ENCODE results near the gene ADGRB2.

The ADGRB2 gene

DNA sequence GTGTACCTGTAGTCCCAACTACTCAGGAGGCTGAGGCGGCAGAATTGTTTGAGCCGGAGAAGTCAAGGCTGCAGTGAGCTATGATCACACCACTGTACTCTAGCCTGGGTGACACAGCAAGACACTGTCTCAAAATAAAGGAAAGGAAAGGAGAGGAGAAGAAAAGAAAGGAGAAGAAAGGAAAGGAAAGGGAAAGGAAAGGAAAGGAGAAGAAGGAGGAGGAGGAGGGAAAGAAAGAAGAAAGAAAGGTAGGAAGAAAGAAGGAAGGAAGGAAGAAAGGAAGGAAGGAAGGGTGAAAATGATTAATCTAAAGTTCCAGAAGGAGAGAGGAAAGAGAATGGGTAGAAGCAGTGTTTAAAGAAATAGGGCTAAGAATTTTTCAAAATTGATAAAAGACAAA lies 39.5 kb upstream of the ADGRB2 start:
- no peak for DNase-seq
- Histone ChIP-seq H2BK15ac (ENCODE audit: low read depth, poor library complexity, severe bottlenecking) (no peak overlapping the region), H3K23ac (ENCODE audit: low read length in 2 of 2) (no peak overlapping the region), H2BK12ac (ENCODE audit: low read length in 2 of 2) (no peak overlapping the region), H3K4ac (ENCODE audit: low read depth in 1 of 2, low read length in 2 of 2) (no peak overlapping the region), H4K8ac (ENCODE audit: low read length) (no peak overlapping the region), H2BK5ac (ENCODE audit: low read depth, low read length, poor library complexity, severe bottlenecking) (no peak overlapping the region), H3K27ac (ENCODE audit: low read length, poor library complexity, severe bottlenecking) (no peak overlapping the region), H3K18ac (ENCODE audit: low read depth in 1 of 2, low read length in 2 of 2) (no peak overlapping the region), H3K9ac (ENCODE audit: low read length) (no peak overlapping the region), H3K4me2 (ENCODE audit: low read length, poor library complexity, severe bottlenecking) (no peak overlapping the region), H3K79me1 (replicated peaks; ENCODE audit: low read length, poor library complexity, severe bottlenecking) (no peaks in the 10 kb centered on the region), H2AFZ (ENCODE audit: low read depth, low read length) (no peak overlapping the region), H3K4me3 (ENCODE audit: insufficient read depth in 1 of 2, low read depth in 1 of 2, low read length in 2 of 2) (no peak overlapping the region), H2BK120ac (ENCODE audit: low read depth, low read length) (no peak overlapping the region), H3K14ac (ENCODE audit: low read length in 2 of 2) (no peak overlapping the region), H4K91ac (ENCODE audit: low read length) (no peak overlapping the region), H2AK5ac (ENCODE audit: low read length, severe bottlenecking) (no peak overlapping the region), H3K9me3 (ENCODE audit: control insufficient read depth, low read length) (no peaks in the 10 kb centered on the region), H3K4me1 (ENCODE audit: control insufficient read depth, insufficient read depth, low read depth, low read length) (peaks cover 18% of the 10 kb centered on the region), H3K36me3 (ENCODE audit: control insufficient read depth in 1 of 2, insufficient read depth in 2 of 2, low read depth in 1 of 2, low read length in 2 of 2) (no peaks in the 10 kb centered on the region), H3K27me3 (ENCODE audit: control insufficient read depth in 1 of 2, insufficient read depth in 1 of 2, low read length in 2 of 2) (no peaks in the 10 kb centered on the region)
- 91% methylated on average over 2 of the region's 2 CpGs for WGBS

DNA sequence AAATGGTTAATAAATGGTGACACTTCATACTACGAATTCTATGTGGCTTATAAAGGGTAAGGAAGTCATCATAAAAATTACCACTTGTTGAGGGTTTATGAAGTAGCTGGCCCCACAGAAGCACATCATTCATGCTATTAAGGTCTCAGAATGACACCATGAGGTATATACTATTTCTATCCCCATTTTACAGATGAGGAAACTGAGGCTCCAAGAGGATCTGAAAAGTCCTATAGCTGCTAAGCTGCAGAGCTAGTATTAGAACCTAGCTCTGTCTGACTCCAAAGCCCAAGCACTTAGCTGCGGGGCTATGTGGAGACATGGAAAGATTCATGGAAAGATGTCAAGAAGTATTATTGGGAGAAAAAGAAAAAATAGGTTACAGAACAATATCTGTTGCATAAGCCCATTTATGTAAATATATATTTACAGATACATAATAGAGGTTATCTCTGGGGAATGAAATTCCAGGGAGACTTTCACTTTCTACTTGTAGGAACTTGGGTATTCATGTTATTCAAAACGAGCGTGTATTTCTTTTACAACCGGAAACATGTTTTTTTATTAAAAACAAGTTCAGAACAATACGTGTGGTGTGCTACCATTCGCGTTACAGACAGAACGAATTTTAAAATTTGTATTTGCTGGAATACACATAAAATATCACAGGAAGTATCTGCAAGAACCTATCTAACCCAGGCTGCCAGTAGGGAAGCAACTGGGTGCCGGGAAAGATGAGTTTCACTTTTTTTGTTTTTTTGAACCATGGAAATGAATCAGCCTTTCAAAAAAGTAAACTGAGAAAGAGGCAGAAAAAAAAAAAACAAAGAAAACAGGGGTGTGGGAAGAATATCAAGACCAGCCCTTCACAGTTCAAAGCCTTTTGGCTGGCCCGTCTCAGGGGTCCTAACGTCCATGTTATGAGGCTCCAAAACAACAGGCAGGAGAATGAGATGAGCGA lies 38.3 kb upstream of the ADGRB2 start:
- H2AK5ac ChIP-seq (ENCODE audit: low read length, severe bottlenecking) = no peak overlapping the region
- peak overlapping the region in 1 of 2 experiments; percentile 66 for H3K4me3 ChIP-seq (ENCODE audit: insufficient read depth in 1 of 2, low read depth in 1 of 2, low read length in 2 of 2)
- peaks cover 28% of the 10 kb centered on the region for H3K4me1 ChIP-seq (ENCODE audit: control insufficient read depth, insufficient read depth, low read depth, low read length)
- no peak overlapping the region for H2BK12ac ChIP-seq (ENCODE audit: low read length in 2 of 2)
- H3K9me3 ChIP-seq (ENCODE audit: control insufficient read depth, low read length) = no peaks in the 10 kb centered on the region
- no peak overlapping the region for H4K8ac ChIP-seq (ENCODE audit: low read length)
- H3K14ac ChIP-seq (ENCODE audit: low read length in 2 of 2) = no peak overlapping the region
- no peaks in the 10 kb centered on the region for H3K36me3 ChIP-seq (ENCODE audit: control insufficient read depth in 1 of 2, insufficient read depth in 2 of 2, low read depth in 1 of 2, low read length in 2 of 2)
- no peak for DNase-seq
- H2BK5ac ChIP-seq (ENCODE audit: low read depth, low read length, poor library complexity, severe bottlenecking) = no peak overlapping the region
- H4K91ac ChIP-seq (ENCODE audit: low read length) = no peak overlapping the region
- H3K4me2 ChIP-seq (ENCODE audit: low read length, poor library complexity, severe bottlenecking) = peak overlapping the region; percentile 34
- WGBS = 87% methylated on average over 11 of the region's 13 CpGs
- H3K18ac ChIP-seq (ENCODE audit: low read depth in 1 of 2, low read length in 2 of 2) = no peak overlapping the region
- peak overlapping the region; percentile 83 for H3K9ac ChIP-seq (ENCODE audit: low read length)
- no peak overlapping the region for H2AFZ ChIP-seq (ENCODE audit: low read depth, low read length)
- no peaks in the 10 kb centered on the region for H3K79me1 ChIP-seq (replicated peaks; ENCODE audit: low read length, poor library complexity, severe bottlenecking)
- peak overlapping the region; percentile 43 for H3K27ac ChIP-seq (ENCODE audit: low read length, poor library complexity, severe bottlenecking)
- no peak overlapping the region for H3K4ac ChIP-seq (ENCODE audit: low read depth in 1 of 2, low read length in 2 of 2)
- no peak overlapping the region for H2BK15ac ChIP-seq (ENCODE audit: low read depth, poor library complexity, severe bottlenecking)
- H3K27me3 ChIP-seq (ENCODE audit: control insufficient read depth in 1 of 2, insufficient read depth in 1 of 2, low read length in 2 of 2) = no peaks in the 10 kb centered on the region
- H3K23ac ChIP-seq (ENCODE audit: low read length in 2 of 2) = no peak overlapping the region
- H2BK120ac ChIP-seq (ENCODE audit: low read depth, low read length) = no peak overlapping the region

DNA sequence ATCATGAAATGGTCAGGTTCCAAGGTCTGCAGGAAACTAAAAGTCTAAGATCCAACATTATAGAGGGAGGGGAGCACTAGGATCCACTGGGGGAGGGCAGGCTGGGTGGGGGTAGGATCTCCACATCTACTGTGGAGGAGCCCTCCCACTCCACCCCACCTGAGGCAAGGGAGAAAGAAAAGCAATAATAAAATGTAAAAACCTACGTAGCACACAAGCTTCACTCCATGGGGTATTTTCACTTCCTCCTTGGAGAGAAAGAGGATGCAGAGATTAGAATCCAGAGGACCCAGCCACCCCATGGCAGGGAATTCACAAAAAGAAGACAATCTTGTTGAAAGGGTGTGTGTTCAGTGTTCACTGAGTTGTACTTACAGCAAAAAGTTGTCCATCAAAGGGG lies 37.3 kb upstream of the ADGRB2 start:
- no peak overlapping the region for H4K8ac ChIP-seq (ENCODE audit: low read length)
- H2BK5ac ChIP-seq (ENCODE audit: low read depth, low read length, poor library complexity, severe bottlenecking) = no peak overlapping the region
- no peak overlapping the region for H2BK120ac ChIP-seq (ENCODE audit: low read depth, low read length)
- 100% methylated on average over 1 of the region's 1 CpG for WGBS
- H3K27me3 ChIP-seq (ENCODE audit: control insufficient read depth in 1 of 2, insufficient read depth in 1 of 2, low read length in 2 of 2) = no peaks in the 10 kb centered on the region
- H3K36me3 ChIP-seq (ENCODE audit: control insufficient read depth in 1 of 2, insufficient read depth in 2 of 2, low read depth in 1 of 2, low read length in 2 of 2) = peaks cover 0 to 3% of the 10 kb centered on the region in 2 experiments
- no peak overlapping the region for H4K91ac ChIP-seq (ENCODE audit: low read length)
- H3K27ac ChIP-seq (ENCODE audit: low read length, poor library complexity, severe bottlenecking) = no peak overlapping the region
- H2BK12ac ChIP-seq (ENCODE audit: low read length in 2 of 2) = no peak overlapping the region
- no peak overlapping the region for H3K4ac ChIP-seq (ENCODE audit: low read depth in 1 of 2, low read length in 2 of 2)
- peaks cover 32% of the 10 kb centered on the region for H3K4me1 ChIP-seq (ENCODE audit: control insufficient read depth, insufficient read depth, low read depth, low read length)
- H3K23ac ChIP-seq (ENCODE audit: low read length in 2 of 2) = no peak overlapping the region
- no peak overlapping the region for H3K4me3 ChIP-seq (ENCODE audit: insufficient read depth in 1 of 2, low read depth in 1 of 2, low read length in 2 of 2)
- H2AK5ac ChIP-seq (ENCODE audit: low read length, severe bottlenecking) = no peak overlapping the region
- H3K18ac ChIP-seq (ENCODE audit: low read depth in 1 of 2, low read length in 2 of 2) = no peak overlapping the region
- no peak overlapping the region for H3K4me2 ChIP-seq (ENCODE audit: low read length, poor library complexity, severe bottlenecking)
- peaks cover 1% of the 10 kb centered on the region for H3K79me1 ChIP-seq (replicated peaks; ENCODE audit: low read length, poor library complexity, severe bottlenecking)
- no peak for DNase-seq
- H2AFZ ChIP-seq (ENCODE audit: low read depth, low read length) = no peak overlapping the region
- H3K14ac ChIP-seq (ENCODE audit: low read length in 2 of 2) = no peak overlapping the region
- H3K9me3 ChIP-seq (ENCODE audit: control insufficient read depth, low read length) = no peaks in the 10 kb centered on the region
- no peak overlapping the region for H3K9ac ChIP-seq (ENCODE audit: low read length)
- H2BK15ac ChIP-seq (ENCODE audit: low read depth, poor library complexity, severe bottlenecking) = no peak overlapping the region

DNA sequence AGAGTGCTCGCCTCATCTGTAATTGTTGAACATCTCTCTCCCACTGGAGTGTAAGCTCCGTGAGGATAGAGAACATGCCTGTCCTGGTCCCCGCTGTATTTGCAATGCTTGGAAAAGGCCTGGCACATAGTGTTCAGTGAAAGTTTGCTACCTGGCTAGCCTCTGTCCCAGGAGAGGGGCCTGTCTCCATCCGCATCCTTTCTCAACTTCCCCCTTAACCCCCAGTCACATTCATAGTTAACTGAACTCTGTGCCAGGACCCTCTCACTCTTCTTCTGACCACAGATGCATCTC lies 36.5 kb upstream of the ADGRB2 start:
- no peak overlapping the region for H2BK5ac ChIP-seq (ENCODE audit: low read depth, low read length, poor library complexity, severe bottlenecking)
- no peak overlapping the region for H2AFZ ChIP-seq (ENCODE audit: low read depth, low read length)
- H3K14ac ChIP-seq (ENCODE audit: low read length in 2 of 2) = no peak overlapping the region
- no peak overlapping the region for H3K18ac ChIP-seq (ENCODE audit: low read depth in 1 of 2, low read length in 2 of 2)
- H3K4me3 ChIP-seq (ENCODE audit: insufficient read depth in 1 of 2, low read depth in 1 of 2, low read length in 2 of 2) = no peak overlapping the region
- DNase-seq = no peak
- 89% methylated on average over 4 of the region's 4 CpGs for WGBS
- H3K27ac ChIP-seq (ENCODE audit: low read length, poor library complexity, severe bottlenecking) = no peak overlapping the region
- peaks cover 41% of the 10 kb centered on the region for H3K4me1 ChIP-seq (ENCODE audit: control insufficient read depth, insufficient read depth, low read depth, low read length)
- H2BK15ac ChIP-seq (ENCODE audit: low read depth, poor library complexity, severe bottlenecking) = no peak overlapping the region
- no peak overlapping the region for H3K4ac ChIP-seq (ENCODE audit: low read depth in 1 of 2, low read length in 2 of 2)
- H2BK120ac ChIP-seq (ENCODE audit: low read depth, low read length) = no peak overlapping the region
- H3K9ac ChIP-seq (ENCODE audit: low read length) = no peak overlapping the region
- peak overlapping the region; percentile 18 for H4K91ac ChIP-seq (ENCODE audit: low read length)
- H3K9me3 ChIP-seq (ENCODE audit: control insufficient read depth, low read length) = no peaks in the 10 kb centered on the region
- H3K36me3 ChIP-seq (ENCODE audit: control insufficient read depth in 1 of 2, insufficient read depth in 2 of 2, low read depth in 1 of 2, low read length in 2 of 2) = peaks cover 0 to 3% of the 10 kb centered on the region in 2 experiments
- no peaks in the 10 kb centered on the region for H3K27me3 ChIP-seq (ENCODE audit: control insufficient read depth in 1 of 2, insufficient read depth in 1 of 2, low read length in 2 of 2)
- peaks cover 3% of the 10 kb centered on the region for H3K79me1 ChIP-seq (replicated peaks; ENCODE audit: low read length, poor library complexity, severe bottlenecking)
- no peak overlapping the region for H3K4me2 ChIP-seq (ENCODE audit: low read length, poor library complexity, severe bottlenecking)
- H2BK12ac ChIP-seq (ENCODE audit: low read length in 2 of 2) = peak overlapping the region in 1 of 2 experiments; percentile 15
- no peak overlapping the region for H3K23ac ChIP-seq (ENCODE audit: low read length in 2 of 2)
- H4K8ac ChIP-seq (ENCODE audit: low read length) = no peak overlapping the region
- no peak overlapping the region for H2AK5ac ChIP-seq (ENCODE audit: low read length, severe bottlenecking)

All from mesenchymal stem cell (in vitro differentiated cells and primary cell).